ENCODE measurements around the gene NUDT13. TPM values are rescaled to one million over a fixed set of nuclear protein-coding genes. Genes with fewer than 3 reads are reported as not detected.

Gene NUDT13
- total and polyA plus RNA-seq, 2 donors (not counting 1 experiment from before 2014, with no cell fraction given) = 2.5 to 4.5 TPM

GRCh38 chr10:73136627-73137026 lies 26.4 kb downstream of the NUDT13 start:
- Mint-ChIP-seq H3K27ac (no peak overlapping the region), H3K4me1 (peaks cover 14% of the 10 kb centered on the region), H3K9me3 (ENCODE audit: insufficient read depth) (no peaks in the 10 kb centered on the region), H3K27me3 (no peaks in the 10 kb centered on the region), H3K4me3 (no peak overlapping the region)
- Histone ChIP-seq H3K36me3 (replicated peaks in 1 of 2; ENCODE audit: control extremely low read depth in 1 of 2, control insufficient read depth in 1 of 2, extremely low read depth in 1 of 2, insufficient read depth in 2 of 2, low read length in 1 of 2) (peaks cover 15 to 76% of the 10 kb centered on the region in 2 experiments), H3K4me2 (replicated peaks; ENCODE audit: low read depth, low read length, poor library complexity, severe bottlenecking) (no peak overlapping the region), H3K9me3 (ENCODE audit: control extremely low read depth in 1 of 3, control insufficient read depth in 2 of 3, insufficient read depth in 1 of 3, low read length in 2 of 3) (peaks cover 0 to 1% (median 0%) of the 10 kb centered on the region in 3 donors), H3K27ac (ENCODE audit: low read length in 2 of 2) (no peak overlapping the region), H3K27me3 (replicated peaks in 1 of 4; ENCODE audit: control extremely low read depth in 1 of 4, control insufficient read depth in 3 of 4, insufficient read depth in 4 of 4, low read length in 3 of 4) (no peaks in the 10 kb centered on the region), H3K79me2 (ENCODE audit: control insufficient read depth, insufficient read depth, low read length) (no peaks in the 10 kb centered on the region), H3K4me1 (ENCODE audit: control insufficient read depth in 2 of 2, insufficient read depth in 2 of 2, low read length in 2 of 2) (no peaks in the 10 kb centered on the region), H2AFZ (ENCODE audit: insufficient read depth, low read depth, low read length, poor library complexity, severe bottlenecking) (no peak overlapping the region), H3K4me3 (ENCODE audit: control extremely low read depth in 1 of 5, extremely low read depth in 1 of 5, insufficient read depth in 1 of 5, low read depth in 2 of 5, low read length in 4 of 5) (no peak overlapping the region), H3K9ac (ENCODE audit: low read length) (no peak overlapping the region), H4K20me1 (ENCODE audit: control insufficient read depth, insufficient read depth, low read length, poor library complexity, severe bottlenecking) (no peaks in the 10 kb centered on the region)
- intact Hi-C loops (cut with micrococcal nuclease) = no loop called here
- DNase-seq (no peak), ATAC-seq (ENCODE audit: low read depth) (no peak)
- TF ChIP-seq EZH2 (IDR thresholded peaks at IDR 0.05; ENCODE audit: borderline replicate concordance, insufficient read depth, low read depth, low read length, poor library complexity, severe bottlenecking) (no peak), CTCF (IDR thresholded peaks at IDR 0.05) (no peak)
- POLR2A ChIA-PET = no interaction called here
- CTCF ChIA-PET = interaction anchor here (0.8 to 1.6 kb wide), 3 partner anchors 11 to 40 kb away, joined by 3 to 6 read pairs (median 6); partner anchors contain the start of gene P4HA1
- WGBS (ENCODE audit: insufficient coverage) = no CpG with 5 or more reads among the region's 2 CpGs

DNA sequence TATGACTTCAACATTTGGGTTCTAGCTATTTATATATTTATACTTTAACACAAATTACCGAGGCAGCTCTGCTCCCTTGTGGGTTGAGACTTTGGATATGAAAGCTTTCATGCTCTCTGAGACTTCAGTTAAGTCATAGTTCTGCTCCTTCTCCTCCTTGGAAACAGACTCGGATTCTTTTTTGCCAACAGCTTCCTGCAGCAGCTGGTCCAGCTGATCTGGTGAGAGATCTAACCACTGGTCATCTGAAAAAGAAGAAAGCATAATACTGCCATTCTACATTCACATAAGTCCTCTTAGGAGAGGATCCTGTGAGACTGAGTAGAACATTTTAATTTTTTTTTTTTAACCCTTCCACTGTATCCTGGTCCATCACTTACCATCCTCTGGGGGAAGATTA lies 29.0 kb downstream of the NUDT13 start:
- CTCF ChIA-PET = interaction anchor here (2.5 kb wide), 1 partner anchor 43 kb away, joined by 9 read pairs; the partner anchor contains the start of gene P4HA1
- Histone ChIP-seq H3K27ac (ENCODE audit: low read length in 2 of 2) (no peak overlapping the region), H4K20me1 (ENCODE audit: control insufficient read depth, insufficient read depth, low read length, poor library complexity, severe bottlenecking) (peaks cover 4% of the 10 kb centered on the region), H3K9ac (ENCODE audit: low read length) (no peak overlapping the region), H3K79me2 (ENCODE audit: control insufficient read depth, insufficient read depth, low read length) (no peaks in the 10 kb centered on the region), H2AFZ (ENCODE audit: insufficient read depth, low read depth, low read length, poor library complexity, severe bottlenecking) (no peak overlapping the region), H3K36me3 (replicated peaks in 1 of 2; ENCODE audit: control extremely low read depth in 1 of 2, control insufficient read depth in 1 of 2, extremely low read depth in 1 of 2, insufficient read depth in 2 of 2, low read length in 1 of 2) (peaks cover 9 to 73% of the 10 kb centered on the region in 2 experiments), H3K4me2 (replicated peaks; ENCODE audit: low read depth, low read length, poor library complexity, severe bottlenecking) (no peak overlapping the region), H3K27me3 (replicated peaks in 1 of 4; ENCODE audit: control extremely low read depth in 1 of 4, control insufficient read depth in 3 of 4, insufficient read depth in 4 of 4, low read length in 3 of 4) (no peaks in the 10 kb centered on the region), H3K4me3 (ENCODE audit: control extremely low read depth in 1 of 5, extremely low read depth in 1 of 5, insufficient read depth in 1 of 5, low read depth in 2 of 5, low read length in 4 of 5) (no peak overlapping the region), H3K4me1 (ENCODE audit: control insufficient read depth in 2 of 2, insufficient read depth in 2 of 2, low read length in 2 of 2) (no peaks in the 10 kb centered on the region), H3K9me3 (ENCODE audit: control extremely low read depth in 1 of 3, control insufficient read depth in 2 of 3, insufficient read depth in 1 of 3, low read length in 2 of 3) (no peaks in the 10 kb centered on the region)
- intact Hi-C loops (cut with micrococcal nuclease) = no loop called here
- ATAC-seq (ENCODE audit: low read depth) = no peak
- TF ChIP-seq CTCF (IDR thresholded peaks at IDR 0.05) (no peak), EZH2 (IDR thresholded peaks at IDR 0.05; ENCODE audit: borderline replicate concordance, insufficient read depth, low read depth, low read length, poor library complexity, severe bottlenecking) (no peak)
- Mint-ChIP-seq H3K9me3 (ENCODE audit: insufficient read depth) (no peaks in the 10 kb centered on the region), H3K27me3 (no peaks in the 10 kb centered on the region), H3K4me3 (no peak overlapping the region), H3K4me1 (peaks cover 3% of the 10 kb centered on the region), H3K27ac (no peak overlapping the region)
- POLR2A ChIA-PET = interaction anchor here (0.7 kb wide), 1 partner anchor 43 kb away, joined by 3 read pairs; no protein-coding TSS in a partner anchor
- 100% methylated on average over 1 of the region's 2 CpGs for WGBS (ENCODE audit: insufficient coverage)
- no peak for DNase-seq

Data from B cell (primary cell).